Epithelial cell of proximal tubule (primary cell): ENCODE results near the gene TATDN3. TPM values are rescaled to one million over a fixed set of nuclear protein-coding genes. Genes with fewer than 3 reads are reported as not detected.
"Not testable (repeated sequence)": the region's sequence is repeated elsewhere in the genome, so short reads cannot be mapped to it uniquely, and the experiment has no call there.

Experiments used
- DNase-seq: peaks from one replicate; pipeline ENCODE4 v3.0.0-alpha.2; 2011; ENCODE audit warnings: low read depth
- H3K4me3 ChIP-seq: 2 replicates; pipeline ENCODE4 v1.5.1; 2011; ENCODE audit warnings: low read depth, mild to moderate bottlenecking, low read length
- CTCF ChIP-seq: conservative IDR thresholded peaks from 2 replicates; pipeline ENCODE4 v1.5.1; 2012; ENCODE audit warnings: low read depth, mild to moderate bottlenecking, low read length
- total RNA-seq: library from RNA; depleted of rRNA; stranded (reverse); fragments of >200 nt; gene quantifications from 2 replicates; pipeline ENCODE4 v1.2.3, GENCODE V29; 2015

TATDN3 gene
- total RNA-seq, 1 donor from 2014 or later = 12.9 TPM

DNA sequence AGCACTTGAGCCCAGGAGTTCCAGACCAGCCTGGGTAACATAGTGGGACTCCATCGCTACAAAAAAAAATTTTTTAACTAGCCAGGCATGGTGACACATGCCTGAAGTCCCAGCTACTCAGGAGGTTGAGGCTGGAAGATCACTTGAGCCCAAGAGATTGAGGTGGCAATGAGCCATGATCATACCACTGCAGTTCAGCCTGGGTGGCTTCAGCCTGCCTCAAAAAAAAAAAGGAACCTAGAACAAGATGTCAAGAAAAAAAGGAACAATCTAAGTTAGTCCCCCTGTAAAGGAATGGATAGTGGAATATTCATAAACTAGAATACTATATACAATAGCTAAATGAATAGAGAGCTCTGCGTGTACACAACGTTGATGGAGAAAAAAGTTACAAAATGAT lies 14.5 kb upstream of the TATDN3 start:
- H3K4me3 ChIP-seq = no peak overlapping the region
- no peak for TF ChIP-seq CTCF
- DNase-seq = no peak

- DNase-seq, H3K4me3 ChIP-seq: not testable (repeated sequence)
Observed at GRCh38 chr1:212779086-212779485, 12.6 kb upstream of the TATDN3 start.

DNA sequence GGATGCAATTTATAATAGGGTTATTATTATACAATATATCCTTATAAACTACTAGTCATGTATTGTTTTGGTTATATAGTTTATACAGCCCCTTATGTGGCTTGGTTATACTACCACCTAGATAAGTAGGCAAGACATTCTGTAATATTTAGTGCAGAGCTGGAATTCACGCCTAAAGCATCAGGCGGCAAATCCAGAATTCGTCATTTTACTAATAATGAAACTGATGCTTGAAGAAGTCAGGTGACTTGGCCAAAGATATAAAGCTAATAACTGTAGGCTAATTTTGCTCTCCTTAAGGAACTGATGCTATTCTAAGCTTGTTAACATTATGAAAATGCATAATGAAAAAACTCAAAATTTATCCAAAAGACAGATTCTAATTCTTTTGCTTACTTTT lies 10.9 kb upstream of the TATDN3 start:
- TF ChIP-seq CTCF = no peak
- no peak overlapping the region for H3K4me3 ChIP-seq

GRCh38 chr1:212781225-212781624 lies 10.5 kb upstream of the TATDN3 start:
- DNase-seq = no peak
- TF ChIP-seq CTCF = no peak
- no peak overlapping the region for H3K4me3 ChIP-seq

More for the DNA sequence above, 10.9 kb upstream of the TATDN3 start:
- DNase-seq = no peak

DNA sequence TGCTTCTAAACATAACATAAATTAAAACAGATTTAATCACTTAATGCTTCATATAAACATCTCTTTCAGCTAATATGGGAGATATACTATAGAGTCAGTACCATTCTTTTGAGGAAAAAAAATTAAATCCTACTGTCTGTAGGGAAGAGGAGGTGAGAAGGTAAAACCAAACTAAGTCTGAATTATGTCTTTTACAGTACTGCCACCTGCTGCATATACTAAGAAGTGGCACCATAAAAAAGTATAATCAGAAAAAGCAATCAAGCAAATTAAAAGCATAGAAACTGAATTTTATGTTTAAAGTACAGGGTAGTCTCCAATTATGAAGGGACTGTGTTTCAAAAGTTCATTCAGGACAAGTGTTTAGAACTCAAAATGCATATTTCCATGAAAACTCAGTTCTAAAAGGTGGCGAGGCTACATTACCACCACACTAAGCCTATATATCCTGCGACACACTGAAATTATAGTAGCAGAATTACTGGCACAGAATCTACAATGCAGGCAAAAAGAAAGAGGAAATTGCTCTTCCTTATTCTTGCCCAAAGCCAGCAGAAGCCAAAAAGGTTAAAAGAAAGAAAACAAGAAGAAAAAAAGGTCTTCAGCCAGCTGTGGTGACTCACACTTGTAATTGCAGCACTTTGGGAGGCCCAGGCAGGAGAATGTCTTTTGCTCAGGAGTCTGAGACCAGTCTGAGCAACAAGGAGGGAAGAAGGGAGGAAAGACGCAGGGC lies 9.1 kb upstream of the TATDN3 start:
- no peak for DNase-seq
- TF ChIP-seq CTCF = peak; percentile 58
- H3K4me3 ChIP-seq = no peak overlapping the region

DNA sequence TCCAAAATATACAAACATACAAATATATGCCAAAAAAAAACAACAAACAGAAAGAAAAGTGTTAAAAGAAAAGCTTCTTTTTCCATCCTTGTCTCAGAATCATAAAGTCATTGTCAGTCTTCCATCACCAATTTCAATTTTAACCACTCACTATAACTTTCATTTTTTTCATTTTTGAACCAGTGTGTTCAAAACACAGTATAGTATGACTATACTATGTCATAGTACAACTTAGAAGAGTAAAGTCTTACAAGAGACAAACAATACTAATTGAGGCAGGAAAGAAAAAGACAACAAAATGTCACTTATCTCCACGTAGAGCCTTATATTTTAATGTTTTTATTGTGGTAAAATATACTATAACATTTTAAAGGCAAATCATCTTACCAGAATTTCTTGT lies 7.7 kb upstream of the TATDN3 start:
- H3K4me3 ChIP-seq = no peak overlapping the region
- no peak for TF ChIP-seq CTCF
- no peak for DNase-seq

DNA sequence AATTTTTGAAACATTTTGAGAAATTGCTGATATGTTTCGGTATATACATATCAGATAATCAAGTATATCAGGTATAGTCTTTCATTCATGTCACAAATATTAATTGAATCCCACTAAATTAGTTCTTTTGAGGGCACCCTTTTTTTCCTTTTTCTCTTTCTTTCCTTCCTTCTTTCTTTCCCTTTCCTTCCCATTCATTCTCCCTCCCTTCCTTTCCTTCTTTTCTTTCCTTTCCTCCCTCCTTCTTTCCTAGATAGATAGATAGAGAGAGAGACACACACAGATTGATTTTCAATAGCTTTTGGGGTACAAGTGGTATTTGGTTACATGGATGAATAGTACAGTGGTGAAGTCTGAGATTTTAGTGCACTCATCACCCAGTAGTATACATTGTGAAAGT lies 5.8 kb upstream of the TATDN3 start:
- no peak for TF ChIP-seq CTCF
- no peak overlapping the region for H3K4me3 ChIP-seq
- DNase-seq = no peak
